SHP77 (cell line): ENCODE data around the gene PGRMC1.
"Not testable (repeated sequence)": the region's sequence is repeated elsewhere in the genome, so short reads cannot be mapped to it uniquely, and the experiment has no call there.

Source experiments
- DNase-seq, 2 experiments: peaks; one replicate each; lab custom pipeline; 2025; lab: John Stamatoyannopoulos, UW

Gene PGRMC1

DNA sequence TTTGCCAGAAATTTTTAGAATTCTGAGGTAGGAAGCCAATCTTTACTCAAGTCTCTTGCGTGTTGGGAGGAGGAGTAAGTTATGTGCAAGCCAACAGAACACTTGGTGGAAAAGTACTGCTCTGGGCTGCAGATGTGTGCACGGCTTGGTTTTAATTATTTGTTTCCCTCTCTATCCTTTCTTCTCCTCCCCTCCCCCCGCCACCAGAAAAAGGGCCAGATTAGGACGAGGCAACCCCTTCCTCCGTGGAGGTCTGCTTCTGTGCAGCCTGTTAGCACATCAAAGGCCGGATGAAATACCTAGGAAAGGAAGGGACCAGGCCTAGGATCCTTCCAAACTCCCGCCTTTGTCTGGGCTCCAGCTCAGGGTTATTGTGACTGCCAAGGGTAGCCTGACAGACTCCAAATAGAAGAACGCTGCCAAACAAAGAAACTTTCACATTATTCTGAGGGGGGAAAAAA, 1.0 kb upstream of the PGRMC1 start:
- DNase-seq = no peak

DNA sequence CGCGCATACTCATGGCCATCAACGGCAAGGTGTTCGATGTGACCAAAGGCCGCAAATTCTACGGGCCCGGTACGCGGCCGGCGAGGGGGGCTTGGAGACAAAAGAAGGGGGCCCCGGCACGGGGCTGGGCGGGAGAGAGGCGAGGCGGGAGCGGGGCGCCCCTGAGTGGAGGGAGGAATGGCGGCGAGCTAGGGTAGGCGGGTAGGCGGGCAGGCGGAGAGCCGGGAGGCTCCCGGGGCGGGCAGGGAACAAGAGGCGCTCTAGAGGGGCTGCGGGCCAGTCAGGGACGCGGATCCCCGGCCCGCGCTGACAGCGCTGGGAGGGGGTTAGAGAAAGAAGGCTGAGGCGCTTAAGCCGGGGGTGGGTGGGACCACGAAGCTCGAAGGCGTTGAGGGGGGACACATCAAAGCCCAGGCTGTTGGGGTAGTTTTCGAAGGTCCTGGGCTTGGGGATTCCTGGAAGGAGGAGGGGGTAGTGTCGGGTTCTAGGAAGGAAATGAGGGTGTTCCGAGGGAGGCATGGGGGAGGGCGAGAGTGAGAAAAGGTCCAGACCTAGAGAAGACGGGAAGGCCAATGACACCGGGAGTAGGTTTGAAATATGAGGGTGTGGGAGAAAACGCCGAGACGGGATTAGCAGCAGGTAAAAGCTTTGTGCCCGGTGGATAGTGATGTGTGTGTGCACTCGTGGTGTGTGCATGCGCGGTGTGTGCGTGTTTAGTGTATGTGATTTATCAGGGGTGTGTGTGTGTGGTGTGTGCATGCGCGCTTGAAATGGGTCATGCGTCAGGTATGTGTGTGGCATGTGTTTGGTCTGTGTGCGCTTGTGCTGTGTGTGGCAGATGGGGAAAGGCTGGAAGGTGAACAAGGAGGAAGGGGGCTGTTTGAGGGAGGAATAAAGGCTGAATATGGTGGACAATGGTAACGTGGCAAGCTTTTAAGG, 807 bp downstream of the PGRMC1 start:
- peak; percentile 5 to 15 for DNase-seq

DNA sequence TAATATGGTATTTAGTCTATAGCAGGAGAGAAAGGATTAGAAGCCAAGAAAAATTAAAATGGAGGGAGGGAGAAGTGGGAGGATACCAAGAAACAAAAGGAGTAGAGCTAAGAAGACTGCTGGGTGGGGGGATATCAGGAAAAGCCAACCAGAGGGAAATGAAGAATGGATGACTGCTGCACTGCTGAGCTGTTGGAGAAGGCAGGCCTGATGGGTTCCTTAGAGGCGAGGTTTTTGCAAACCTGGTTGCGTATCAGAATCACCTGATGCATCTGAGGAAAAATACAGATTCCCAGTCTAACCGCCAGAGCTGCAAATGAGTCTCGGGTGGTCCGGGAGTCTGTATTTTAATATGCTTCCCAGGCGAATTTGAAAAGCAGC, 1.5 kb downstream of the PGRMC1 start:
- DNase-seq = no peak

DNA sequence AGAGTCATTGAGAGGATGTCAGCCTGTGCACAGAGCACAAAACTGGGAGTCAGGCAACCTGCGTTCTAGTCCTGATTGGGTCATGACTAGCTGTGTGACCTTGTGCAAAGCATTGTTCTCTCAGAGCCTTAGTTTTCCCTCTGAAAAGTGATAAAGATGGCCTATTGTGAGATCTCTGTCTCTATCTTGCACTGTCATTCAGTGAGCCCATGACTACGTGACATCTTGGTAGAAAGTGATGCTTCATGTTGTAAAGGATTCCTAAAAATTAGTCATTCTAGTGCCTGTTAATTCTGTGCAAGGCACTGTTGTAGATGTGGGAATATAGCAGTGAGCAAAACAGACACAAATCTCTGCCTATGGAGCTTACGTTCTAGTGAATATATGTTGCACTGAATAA, 2.5 kb downstream of the PGRMC1 start:
- DNase-seq = no peak

DNA sequence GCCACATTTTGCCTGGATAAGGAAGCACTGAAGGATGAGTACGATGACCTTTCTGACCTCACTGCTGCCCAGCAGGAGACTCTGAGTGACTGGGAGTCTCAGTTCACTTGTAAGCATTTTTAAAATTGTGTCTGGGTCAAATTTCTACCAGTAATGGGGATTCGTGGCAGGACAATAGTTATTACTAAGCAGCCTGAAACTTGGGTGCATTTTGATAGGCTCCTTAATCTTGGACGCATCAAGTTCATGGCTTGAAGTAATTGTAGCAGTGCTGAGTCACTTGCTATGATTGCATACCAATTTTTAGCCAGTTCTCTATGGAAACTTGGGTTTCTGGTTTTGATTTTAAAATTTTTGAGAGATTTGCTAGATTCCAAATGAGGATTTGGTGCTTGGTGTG, 4.3 kb downstream of the PGRMC1 start:
- DNase-seq = no peak

DNA sequence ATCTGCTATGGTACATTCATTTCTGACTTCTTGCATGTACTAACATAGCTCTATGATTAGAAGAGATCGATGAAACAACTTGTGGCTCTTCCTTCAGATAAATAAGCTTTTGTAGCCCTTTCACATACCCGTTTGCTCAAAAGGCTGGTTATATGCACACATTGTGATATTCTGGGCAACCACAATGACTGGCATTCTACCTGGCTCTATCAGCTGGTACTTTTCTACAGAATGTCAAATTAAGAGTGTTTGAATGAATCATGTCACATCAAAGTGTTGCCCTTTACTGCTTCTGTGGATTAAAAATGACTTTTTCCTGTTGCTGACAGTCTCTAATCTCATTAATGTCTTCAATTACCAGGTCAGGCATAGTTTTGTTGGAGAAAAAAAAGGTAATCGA, 11.6 kb downstream of the PGRMC1 start:
- no peak for DNase-seq

DNA sequence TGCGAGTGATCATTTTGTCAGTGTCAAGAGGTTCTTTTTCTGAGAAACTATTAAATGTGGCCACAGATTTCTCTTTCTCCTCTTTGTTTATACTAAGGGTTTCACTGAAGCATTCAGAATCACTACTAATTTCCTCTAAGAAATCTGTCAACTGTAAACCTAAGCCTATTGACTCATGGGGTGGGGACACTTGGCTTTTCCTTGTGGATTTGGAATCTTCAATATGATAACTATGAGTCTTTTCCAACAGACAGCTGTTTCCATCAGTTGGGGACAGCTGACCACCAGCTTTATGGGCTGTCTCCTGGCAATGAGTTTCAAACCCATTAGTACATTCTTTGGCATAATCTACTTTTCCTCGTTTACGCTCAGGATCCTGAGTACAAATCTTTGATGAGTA, 13.8 kb downstream of the PGRMC1 start:
- DNase-seq = no peak

DNA sequence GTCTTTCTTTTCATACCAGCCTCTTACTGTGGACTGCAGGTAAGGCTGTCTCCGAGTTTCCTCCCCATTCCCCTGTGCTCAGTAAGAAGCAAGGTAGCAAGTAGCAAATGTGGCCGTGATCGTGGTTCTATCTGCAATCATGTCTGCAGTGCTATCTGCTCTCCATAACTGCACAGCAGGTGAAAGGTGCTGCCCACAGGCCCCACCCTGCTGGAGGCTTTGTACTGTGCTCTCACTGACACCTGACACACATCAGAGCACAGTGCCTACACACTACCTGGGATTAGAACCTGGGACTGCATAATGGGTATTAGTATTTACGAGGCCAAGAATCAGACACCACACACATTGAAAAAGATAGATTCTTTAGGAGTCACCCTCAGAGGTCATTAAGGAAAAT, 15.3 kb downstream of the PGRMC1 start:
- no peak for DNase-seq

DNA sequence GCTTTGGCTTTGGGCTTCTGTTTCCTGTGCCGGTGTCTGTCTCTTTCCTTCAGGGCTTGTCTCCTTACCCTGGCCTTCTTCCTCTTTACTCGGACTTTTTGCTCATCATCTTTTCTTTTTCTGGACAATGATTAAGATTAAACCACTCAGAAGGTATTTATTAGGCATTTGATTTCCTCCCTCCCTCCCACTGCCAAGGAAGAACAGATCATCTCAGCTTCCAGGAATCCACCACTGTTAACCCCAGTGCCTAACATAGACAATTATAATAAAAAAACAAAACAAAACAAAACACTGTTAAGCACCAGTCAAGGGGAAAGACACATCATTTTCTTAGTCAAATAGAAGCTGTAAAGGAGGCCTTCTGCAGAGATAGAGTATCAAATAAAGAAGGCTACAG, 16.6 kb downstream of the PGRMC1 start:
- no peak for DNase-seq

DNA sequence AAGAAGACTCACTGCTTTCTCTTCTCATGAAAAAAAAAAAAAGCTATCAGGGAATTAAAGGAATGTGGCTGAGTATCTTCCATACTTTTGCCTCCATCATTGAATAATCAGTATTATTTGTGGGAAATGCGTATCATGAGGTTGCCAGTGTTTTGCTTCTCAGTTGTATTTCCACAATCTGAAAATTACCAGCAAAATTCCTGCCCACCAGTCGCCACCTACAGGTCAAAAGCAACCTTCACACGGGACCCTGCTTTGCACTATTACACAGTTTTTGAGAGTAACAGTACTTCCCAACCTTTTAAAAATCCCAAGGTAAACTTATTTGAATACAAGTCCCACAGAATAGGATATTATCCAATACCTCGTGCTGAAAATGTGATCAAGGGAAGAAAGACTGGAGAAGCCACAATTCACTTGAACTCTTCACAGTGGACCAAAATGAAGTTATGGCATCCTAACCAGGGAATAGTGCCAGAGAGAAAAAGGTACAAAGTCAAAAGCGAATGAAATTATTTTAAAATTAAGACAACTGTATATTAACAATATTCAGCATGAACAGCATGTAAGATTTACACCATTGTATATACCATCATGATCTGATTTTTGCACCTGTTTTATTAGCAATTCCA, 30.4 kb downstream of the PGRMC1 start:
- no peak for DNase-seq

DNA sequence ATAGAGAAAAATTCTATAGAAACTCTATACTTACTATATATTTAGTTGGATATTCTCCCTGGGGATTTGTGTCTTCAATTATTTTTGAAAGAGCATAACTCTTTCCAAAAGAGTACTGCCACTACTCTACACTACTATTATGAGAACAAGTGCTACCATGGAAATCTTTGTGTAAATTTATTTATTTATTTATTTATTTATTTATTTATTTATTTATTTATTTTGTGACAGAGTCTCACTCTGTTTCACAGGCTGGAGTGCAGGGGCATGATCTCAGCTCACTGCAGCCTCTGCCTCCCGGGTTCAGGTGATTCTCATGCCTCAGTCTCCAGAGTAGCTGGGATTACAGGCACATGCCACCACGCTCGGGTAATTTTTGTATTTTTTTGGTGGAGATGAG, 31.0 kb downstream of the PGRMC1 start:
- not testable (repeated sequence) for DNase-seq

DNA sequence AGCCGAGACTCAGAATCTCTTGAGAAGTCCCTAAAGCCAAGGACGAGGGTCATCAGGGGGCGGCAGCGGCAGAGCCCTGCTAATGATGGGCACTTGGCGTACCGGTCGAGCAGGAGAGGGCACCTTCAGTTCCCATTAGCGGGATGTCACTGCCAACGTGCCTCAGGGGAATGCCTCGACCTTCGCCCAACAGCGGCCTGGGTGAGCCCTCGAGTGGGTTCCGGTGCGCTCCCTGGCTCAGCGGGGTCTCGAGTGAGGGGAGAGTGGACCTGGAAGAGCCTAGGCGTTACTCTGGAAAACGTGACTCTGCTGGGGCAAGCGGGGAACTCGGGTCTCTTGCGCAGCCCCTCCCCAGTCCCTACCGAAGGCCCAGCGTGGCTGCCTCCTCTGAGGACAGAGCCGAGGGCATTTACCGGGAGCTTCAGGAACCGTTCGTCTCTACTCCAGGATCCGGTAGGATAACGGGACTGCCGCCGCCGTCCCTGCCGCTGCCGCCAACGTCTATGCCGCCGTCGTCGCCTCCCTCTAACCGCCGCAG, 36.9 kb downstream of the PGRMC1 start:
- no peak for DNase-seq

DNA sequence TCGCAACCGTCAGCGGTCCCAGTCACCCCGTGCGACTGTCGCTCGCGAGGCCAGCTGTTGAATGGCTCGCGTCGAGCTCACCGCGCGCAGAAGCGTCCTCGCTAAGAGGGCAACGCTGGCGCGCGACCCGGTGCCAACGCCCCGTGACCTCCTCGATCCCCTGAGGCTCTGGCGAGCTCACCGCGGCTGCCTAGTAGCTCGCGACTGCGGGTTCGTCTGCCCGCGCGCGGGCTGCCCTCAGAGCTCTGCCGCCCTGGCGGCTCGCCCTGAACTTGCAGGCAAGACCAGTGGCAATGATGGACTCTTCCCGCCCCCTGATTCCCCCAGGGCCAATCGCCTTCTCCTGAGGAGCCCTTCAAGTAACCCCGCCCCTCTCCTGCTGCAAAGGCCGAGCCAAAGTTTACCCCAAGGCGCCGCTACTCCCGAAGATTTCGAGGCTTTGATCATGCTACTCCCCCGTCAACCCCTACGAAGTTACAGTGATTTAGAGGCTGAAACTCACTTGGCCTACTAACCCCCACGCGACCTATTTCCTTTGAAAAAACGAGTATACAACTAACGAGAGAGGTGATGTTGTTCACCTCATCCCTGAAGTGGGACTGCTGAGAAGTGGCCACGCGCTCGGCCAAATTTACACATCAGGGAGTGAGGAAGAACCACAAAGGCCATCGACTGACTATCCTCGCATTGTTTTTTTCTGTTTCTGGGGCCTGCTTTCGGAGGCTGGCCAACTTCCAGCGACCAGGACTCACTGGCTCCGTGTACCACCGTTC, 37.5 kb downstream of the PGRMC1 start:
- DNase-seq = no peak

DNA sequence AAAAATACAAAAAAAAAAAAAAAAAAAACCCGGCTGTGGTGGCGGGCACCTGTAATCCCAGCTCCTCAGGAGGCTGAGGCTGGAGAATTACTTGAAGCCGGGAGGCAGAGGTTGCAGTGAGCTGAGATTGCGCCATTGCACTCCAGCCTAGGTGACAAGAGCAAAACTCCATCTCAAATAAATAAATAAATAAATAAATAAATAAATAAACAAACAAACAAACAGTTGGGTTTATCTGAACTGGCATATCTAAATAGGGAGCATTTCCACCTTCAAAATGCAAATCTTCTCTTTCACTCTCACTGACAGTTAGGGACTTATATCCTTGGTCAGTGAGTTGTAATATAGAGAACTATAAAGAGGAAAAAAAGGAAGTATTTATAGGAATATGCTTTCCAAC, 46.3 kb downstream of the PGRMC1 start:
- not testable (repeated sequence) for DNase-seq

DNA sequence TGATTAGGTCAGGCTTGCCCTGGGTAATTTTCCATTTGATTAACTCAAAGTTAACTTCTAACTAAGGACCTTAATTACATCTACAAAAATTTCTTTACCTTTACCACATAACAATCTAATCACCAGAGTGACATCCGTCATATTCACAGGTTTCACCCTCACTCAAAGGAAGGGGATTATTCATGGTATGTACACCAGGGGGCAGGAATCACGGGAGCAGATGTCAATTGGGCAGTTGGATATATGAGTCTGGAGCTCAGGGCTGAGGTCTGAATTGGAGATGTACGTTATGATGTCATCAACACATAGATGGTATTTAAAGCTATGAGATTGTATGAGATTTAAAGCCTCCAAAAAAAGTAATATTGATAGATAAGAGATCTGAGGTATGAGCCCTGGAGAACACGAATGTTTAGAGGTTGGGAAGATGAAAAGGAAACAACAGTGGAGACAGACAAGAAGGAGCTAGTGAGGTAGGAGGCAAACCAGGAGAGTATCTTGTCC, 52.9 kb downstream of the PGRMC1 start:
- peak in 1 of 2 experiments; percentile 0 for DNase-seq

DNA sequence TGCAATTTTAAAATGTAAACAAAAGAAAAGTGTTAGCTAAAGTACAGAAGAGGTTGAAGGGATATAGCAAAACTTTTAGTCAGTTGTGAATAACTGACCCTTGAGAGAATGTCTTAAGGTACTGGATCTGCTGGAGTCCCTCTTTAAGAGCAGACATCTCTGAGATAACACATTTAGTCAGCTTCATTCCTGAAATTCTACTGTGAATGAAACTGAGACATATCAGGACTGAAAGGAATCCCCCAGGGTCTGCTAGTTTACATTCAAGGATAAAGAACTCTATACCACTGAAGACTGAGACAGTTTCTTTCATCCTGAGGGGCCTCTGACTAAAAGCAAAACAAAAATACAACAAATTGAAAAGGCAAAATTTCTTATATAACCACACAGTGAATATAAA, 54.4 kb downstream of the PGRMC1 start:
- no peak for DNase-seq

DNA sequence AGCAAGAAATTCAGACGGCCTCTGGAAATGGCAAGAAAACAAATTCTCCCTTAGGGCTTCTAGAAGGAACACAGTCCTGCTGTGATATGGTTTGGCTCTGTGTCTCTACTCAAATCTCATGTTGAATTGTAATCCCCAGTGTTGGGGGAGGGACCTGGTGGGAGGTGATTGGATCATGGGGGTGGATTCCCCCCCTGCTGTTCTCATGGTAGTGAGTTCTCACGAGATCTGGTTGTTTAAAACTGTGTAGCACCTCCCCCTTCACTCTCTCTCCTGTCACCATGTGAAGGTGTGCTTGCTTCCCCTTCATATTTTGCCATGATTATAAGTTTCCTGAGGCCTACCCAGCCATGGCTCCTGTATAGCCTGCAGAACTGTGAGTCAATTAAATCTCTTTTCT, 55.2 kb downstream of the PGRMC1 start:
- not testable (repeated sequence) for DNase-seq

DNA sequence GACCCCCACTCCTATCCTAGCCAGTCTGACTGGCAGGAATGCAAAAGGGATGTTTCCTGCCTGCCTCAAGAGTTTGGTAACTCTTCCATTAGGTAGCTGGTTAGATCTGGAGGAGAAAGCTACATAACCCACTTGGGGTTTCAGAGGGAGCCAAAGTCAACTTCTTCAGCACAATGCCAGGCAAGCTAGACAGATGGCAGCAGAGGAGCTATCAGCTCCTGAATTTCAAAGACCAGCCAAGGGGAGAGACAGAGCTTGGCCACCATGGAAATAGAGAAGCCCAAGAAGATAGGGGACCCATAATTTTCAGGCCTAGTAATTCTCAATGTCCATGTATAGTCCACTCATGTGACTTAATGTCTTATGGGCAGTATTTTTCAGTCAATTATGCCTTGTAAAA, 56.4 kb downstream of the PGRMC1 start:
- DNase-seq = no peak
